ENCODE results near the gene RPS6KB1. TPM values are rescaled to one million over a fixed set of nuclear protein-coding genes. Genes with fewer than 3 reads are reported as not detected.

RPS6KB1 gene
- total and polyA plus RNA-seq, 2 of the 8 experiments (the other 6 are each of a cell fraction or from before 2014, with no cell fraction given), result 3.4 to 28.4 TPM

GRCh38 chr17:59916446-59916845, 23.5 kb downstream of the RPS6KB1 start:
- no peak overlapping the region for H2BK15ac ChIP-seq (ENCODE audit: low read length)
- H3K27ac ChIP-seq (ENCODE audit: low read depth, low read length), result no peak overlapping the region
- DNase-seq (ENCODE audit: low read depth in 1 of 2, low spot score in 2 of 2) (no peak), FAIRE-seq (no peak)
- H3K23ac ChIP-seq (ENCODE audit: insufficient read length), result no peak overlapping the region
- H2AK5ac ChIP-seq (ENCODE audit: low read depth, low read length), result no peak overlapping the region
- no peaks in the 10 kb centered on the region for H3K79me1 ChIP-seq (ENCODE audit: low read depth, low read length)
- H3K4me3 ChIP-seq (ENCODE audit: extremely low read depth in 1 of 4, insufficient read depth in 2 of 4, low read depth in 3 of 4, low read length in 4 of 4), result no peak overlapping the region
- H3K56ac ChIP-seq (replicated peaks; ENCODE audit: insufficient read length, low read depth, low read length), result no peak overlapping the region
- no peak overlapping the region for H3K9ac ChIP-seq (replicated peaks in 1 of 4; ENCODE audit: extremely low read depth in 1 of 4, low read depth in 3 of 4, low read length in 3 of 4)
- no peaks in the 10 kb centered on the region for H4K20me1 ChIP-seq (replicated peaks in 1 of 2; ENCODE audit: control insufficient read depth in 1 of 2, insufficient read depth in 2 of 2, low read length in 2 of 2)
- H2BK5ac ChIP-seq (ENCODE audit: low read depth, low read length), result no peak overlapping the region
- ChIA-PET CTCF (ENCODE audit: partially characterized antibody) (no interaction called here), POLR2A (ENCODE audit: partially characterized antibody) (no interaction called here)
- H2AFZ ChIP-seq (ENCODE audit: low read length), result no peak overlapping the region
- no peaks in the 10 kb centered on the region for H3K4me1 ChIP-seq (replicated peaks in 1 of 4; ENCODE audit: control insufficient read depth in 3 of 4, insufficient read depth in 4 of 4, low read length in 3 of 4)
- no peak overlapping the region for H3K18ac ChIP-seq (ENCODE audit: extremely low read depth, low read length)
- H2BK20ac ChIP-seq (ENCODE audit: low read length), result no peak overlapping the region
- peaks cover 2 to 17% (median 14%) of the 10 kb centered on the region in 4 experiments; a peak in 6 of 8 replicates for H3K36me3 ChIP-seq (ENCODE audit: control insufficient read depth in 2 of 4, insufficient read depth in 4 of 4, low read length in 3 of 4)
- H3K23me2 ChIP-seq (ENCODE audit: low read depth, low read length), result no peaks in the 10 kb centered on the region
- no peak overlapping the region for H3K4me2 ChIP-seq (ENCODE audit: insufficient read depth in 1 of 2, low read depth in 2 of 2, low read length in 2 of 2)
- H2BK12ac ChIP-seq (ENCODE audit: low read depth, low read length), result no peak overlapping the region
- no peak overlapping the region for H4K91ac ChIP-seq (replicated peaks; ENCODE audit: insufficient read length, low read length)
- no peak overlapping the region for H2BK120ac ChIP-seq (replicated peaks; ENCODE audit: low read depth, low read length)
- H3K79me2 ChIP-seq (ENCODE audit: control insufficient read depth in 1 of 2, insufficient read depth in 2 of 2, low read length in 2 of 2), result no peaks in the 10 kb centered on the region
- no peaks in the 10 kb centered on the region for H3K27me3 ChIP-seq (replicated peaks in 1 of 4; ENCODE audit: control insufficient read depth in 3 of 4, extremely low read depth in 1 of 4, insufficient read depth in 3 of 4, low read length in 3 of 4)
- no peak overlapping the region for H4K8ac ChIP-seq (ENCODE audit: extremely low read depth, insufficient read depth, low read length)
- H3K14ac ChIP-seq (ENCODE audit: insufficient read length), result no peak overlapping the region
- no peak overlapping the region for H3K4ac ChIP-seq (replicated peaks; ENCODE audit: insufficient read length, low read depth, low read length)
- H4K5ac ChIP-seq (ENCODE audit: insufficient read length, low read depth, low read length), result no peak overlapping the region
- no peaks in the 10 kb centered on the region for H3K9me3 ChIP-seq (ENCODE audit: insufficient read depth in 2 of 2, low read depth in 1 of 2, low read length in 1 of 2)
- TF ChIP-seq TAF7 (optimal IDR thresholded peaks at IDR 0.05; ENCODE audit: borderline replicate concordance, low read depth, low read length) (no peak), HDAC6 (IDR thresholded peaks at IDR 0.05; ENCODE audit: low read depth, low read length) (no peak), CHD2 (IDR thresholded peaks at IDR 0.05; ENCODE audit: low read length) (no peak), CBX8 (IDR thresholded peaks at IDR 0.05; ENCODE audit: borderline replicate concordance, low read depth, low read length) (no peak)

All from H1 (cell line).